ENCODE measurements around the gene KRTAP10-4.
"Not testable (repeated sequence)": the region's sequence is repeated elsewhere in the genome, so short reads cannot be mapped to it uniquely, and the experiment has no call there.

Gene KRTAP10-4

DNA sequence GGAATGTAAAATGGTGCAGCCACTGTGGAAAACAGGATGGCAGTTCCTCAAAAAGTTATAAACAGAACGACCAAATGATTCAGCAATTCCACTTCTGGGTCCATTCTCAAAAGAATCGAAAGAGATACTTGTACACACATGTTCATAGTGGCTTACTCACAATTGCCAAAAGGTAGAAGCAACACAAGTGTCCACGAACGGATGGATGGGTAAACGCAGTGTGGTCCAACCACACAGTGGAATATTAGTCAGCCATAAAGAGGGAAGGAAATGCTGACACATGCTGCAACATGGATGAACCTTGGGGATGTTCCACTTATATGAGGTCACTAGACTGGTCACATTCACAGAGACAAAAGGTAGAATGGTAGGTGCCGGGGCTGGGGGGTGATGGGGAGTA is 38.8 kb upstream of the KRTAP10-4 start:
- DNase-seq (ENCODE audit: low spot score) = no peak

- DNase-seq (ENCODE audit: low spot score) = no peak
Measured at GRCh38 chr21:44535963-44536362, 37.6 kb upstream of the KRTAP10-4 start.

- no peak for DNase-seq (ENCODE audit: low spot score)
Measured at GRCh38 chr21:44537930-44538911, 35.3 kb upstream of the KRTAP10-4 start.

DNA sequence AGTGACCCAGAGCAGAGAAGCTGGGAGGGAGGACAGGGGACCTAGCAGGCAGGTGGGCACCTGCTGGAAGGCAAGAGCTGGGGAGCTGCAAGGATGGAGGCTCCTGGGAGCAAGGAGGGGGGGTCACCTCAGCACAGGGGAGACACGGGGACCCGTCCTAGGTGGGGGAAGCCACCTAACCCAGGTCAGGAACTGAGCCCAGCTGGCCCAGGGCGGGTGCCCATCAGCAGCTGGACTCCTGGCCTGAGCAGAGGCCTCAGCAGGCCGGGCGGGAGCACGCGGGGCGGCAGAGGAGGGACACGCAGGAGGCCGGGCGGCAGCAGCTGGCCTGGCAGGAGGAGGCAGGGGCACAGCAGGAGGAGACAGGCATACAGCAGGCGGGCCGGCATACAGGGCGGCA is 34.5 kb upstream of the KRTAP10-4 start:
- no peak for DNase-seq (ENCODE audit: low spot score)

GRCh38 chr21:44539991-44540666 is 33.4 kb upstream of the KRTAP10-4 start, which contains the start of gene KRTAP10-1:
TSS of gene KRTAP10-1 (minus strand) at chr21:44540195. CDS start at chr21:44540150, 45 bp downstream.
- no peak for DNase-seq (ENCODE audit: low spot score)

DNA sequence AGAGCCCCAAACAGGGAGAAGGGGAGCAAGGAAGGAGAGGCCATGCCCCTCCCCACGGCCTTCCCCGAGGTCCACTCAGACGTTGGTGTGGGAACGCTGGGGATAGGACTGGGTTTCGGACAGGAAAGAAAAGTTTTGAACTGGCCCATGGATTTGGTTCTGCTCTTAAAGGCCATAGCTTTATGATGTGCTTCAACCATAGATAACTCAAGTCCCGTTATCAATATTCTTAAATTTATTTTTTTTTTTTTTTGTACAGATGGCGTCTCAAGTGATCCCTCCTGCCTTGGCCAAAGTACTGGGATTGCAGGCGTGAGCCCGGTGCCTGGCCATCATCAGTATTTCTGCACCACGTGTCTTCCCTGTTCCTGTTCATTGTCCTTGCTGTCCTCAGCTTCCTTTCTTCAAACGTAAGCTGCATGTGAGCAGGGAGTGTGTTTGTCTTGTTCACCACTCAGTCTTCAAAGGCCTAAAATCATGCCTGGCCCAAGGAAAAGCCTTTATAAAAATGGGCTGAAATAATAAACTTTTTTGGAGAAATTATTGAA is 32.7 kb upstream of the KRTAP10-4 start:
- no peak for DNase-seq (ENCODE audit: low spot score)

- no peak for DNase-seq (ENCODE audit: low spot score)
Measured at GRCh38 chr21:44542716-44543115, 30.8 kb upstream of the KRTAP10-4 start.

GRCh38 chr21:44544566-44544965 is 29.0 kb upstream of the KRTAP10-4 start:
- DNase-seq (ENCODE audit: low spot score) = no peak

DNA sequence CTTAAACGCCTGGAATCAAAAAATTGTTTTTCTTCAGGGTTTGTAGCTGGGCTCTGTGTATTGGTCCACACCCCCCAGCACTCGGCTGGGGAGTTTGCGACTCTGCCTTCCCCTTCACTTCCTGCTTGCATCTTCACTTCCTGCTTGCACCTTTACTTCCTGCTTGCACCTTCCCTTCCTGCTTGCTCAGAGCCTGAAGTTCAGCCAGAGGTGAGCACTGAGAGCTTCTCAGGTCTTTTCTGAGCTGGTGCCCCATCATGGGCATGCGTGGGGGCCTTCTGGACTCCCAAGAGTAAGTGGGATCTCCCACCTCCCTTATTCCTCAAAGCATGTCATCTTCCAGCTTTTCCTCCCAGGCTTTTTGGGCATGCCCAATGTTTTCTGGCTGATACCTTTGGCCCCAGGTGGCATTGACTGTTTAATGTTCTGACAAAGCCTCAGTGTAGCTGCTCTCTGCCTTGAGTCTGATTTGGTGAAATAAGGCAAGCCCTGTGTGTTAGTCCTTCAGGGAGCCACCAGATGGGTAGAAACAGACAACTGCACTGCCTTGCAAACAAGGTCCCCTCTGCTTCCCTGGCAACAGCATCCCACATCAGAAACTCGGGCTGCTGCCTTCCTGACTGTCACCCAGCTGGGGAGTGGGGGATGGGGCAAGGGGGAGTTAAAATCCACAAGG is 25.7 kb upstream of the KRTAP10-4 start:
- DNase-seq (ENCODE audit: low spot score) = no peak

- DNase-seq (ENCODE audit: low spot score) = no peak
Measured at GRCh38 chr21:44548381-44548780, 25.1 kb upstream of the KRTAP10-4 start.

GRCh38 chr21:44548922-44549321 is 24.6 kb upstream of the KRTAP10-4 start:
- no peak for DNase-seq (ENCODE audit: low spot score)

DNA sequence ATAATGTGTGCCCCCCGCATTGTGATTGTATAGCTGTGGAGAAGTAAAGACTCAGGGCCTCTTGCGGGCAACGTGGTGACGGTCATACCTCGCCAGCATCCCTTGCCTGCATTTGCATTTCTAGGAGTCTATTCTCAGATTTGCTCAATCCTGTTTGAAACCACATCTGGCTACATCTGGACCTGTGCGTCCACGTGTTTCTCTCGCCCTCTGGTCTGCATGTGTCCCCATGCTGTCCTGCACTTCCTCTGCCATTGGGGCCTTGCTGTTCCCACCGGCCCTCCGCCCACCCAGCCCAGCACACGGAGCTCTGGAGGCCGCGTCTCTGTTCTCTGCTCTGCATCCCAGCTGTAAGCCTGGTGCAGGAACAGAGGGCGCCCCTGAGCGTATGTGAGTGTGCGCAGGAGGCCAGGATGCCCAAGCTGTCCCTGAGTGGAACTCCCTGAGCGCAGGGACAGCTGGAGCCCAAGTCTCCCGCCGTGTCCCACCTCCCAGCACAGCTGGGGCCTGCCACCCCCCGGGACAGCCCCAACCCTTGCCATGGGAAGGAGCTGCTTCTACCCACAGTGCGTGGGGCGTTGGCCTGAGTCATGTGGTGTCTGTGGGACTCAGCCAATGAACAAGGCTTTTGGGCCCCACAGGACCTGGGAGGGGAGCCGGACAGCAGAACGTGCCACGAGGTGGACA is 23.9 kb upstream of the KRTAP10-4 start:
- no peak for DNase-seq (ENCODE audit: low spot score)

DNA sequence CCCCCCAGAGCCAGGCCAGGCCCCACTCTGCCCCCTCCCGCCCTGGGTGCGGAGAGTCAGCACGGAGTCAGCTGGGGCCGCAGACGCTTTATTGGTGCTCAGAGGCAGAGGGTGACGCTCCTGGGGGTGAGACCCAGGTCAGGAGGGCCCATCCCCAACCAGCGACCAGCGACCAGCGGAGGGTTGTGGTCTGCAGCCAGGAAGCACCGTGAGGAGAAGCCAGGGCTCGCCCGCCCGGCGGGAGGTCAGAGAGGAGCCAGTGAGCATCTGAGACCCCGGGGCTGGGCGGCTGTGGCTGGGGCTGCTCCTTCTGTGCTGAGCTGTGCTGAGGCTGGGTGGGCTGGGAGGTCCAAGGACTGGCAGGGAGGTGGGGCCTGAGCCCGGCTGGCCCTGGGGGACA is 23.2 kb upstream of the KRTAP10-4 start:
- not testable (repeated sequence) for DNase-seq (ENCODE audit: low spot score)

DNA sequence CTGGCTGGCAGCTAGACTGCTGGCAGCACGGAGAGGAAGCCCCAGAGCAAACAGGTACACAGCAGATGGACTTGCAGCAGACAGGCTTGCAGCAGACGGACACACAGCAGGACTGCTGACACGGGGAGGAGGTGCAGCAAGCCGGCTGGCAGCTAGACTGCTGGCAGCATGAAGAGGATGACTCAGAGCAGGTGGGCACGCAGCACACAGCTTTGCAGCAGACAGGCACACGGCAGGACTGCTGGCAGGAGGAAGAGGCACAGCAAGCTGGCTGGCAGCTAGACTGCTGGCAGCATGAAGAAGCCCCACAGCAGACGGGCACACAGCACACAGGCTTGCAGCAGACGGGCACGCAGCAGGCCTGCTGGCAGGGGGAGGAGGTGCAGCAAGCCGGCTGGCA is 22.7 kb upstream of the KRTAP10-4 start:
- DNase-seq (ENCODE audit: low spot score) = no peak

GRCh38 chr21:44551340-44551961 is 22.1 kb upstream of the KRTAP10-4 start, which contains the start of gene KRTAP10-2:
TSS of gene KRTAP10-2 (minus strand) at chr21:44551505. CDS start at chr21:44551458, 47 bp downstream.
- no peak for DNase-seq (ENCODE audit: low spot score)

GRCh38 chr21:44552136-44552535 is 21.4 kb upstream of the KRTAP10-4 start:
- DNase-seq (ENCODE audit: low spot score) = no peak

DNA sequence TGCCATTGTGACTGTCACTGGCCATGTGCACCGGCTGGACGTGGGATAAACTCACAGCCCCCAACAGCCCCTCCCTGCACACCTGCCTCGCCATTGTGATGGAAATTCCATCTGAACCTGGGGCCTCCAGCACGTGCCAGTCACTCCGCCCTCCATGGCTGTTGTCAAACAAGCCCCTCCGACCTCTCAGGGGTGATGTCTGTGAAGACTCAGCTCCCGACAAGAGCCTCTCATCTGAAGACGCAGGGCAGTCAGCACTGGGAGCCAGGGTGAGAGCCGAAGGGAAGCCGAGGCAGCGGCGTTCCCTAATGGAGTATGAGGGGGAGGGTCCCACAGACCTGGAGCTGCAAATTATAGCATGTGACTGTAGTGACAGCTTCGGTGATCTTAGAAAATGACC is 20.8 kb upstream of the KRTAP10-4 start:
- no peak for DNase-seq (ENCODE audit: low spot score)

DNA sequence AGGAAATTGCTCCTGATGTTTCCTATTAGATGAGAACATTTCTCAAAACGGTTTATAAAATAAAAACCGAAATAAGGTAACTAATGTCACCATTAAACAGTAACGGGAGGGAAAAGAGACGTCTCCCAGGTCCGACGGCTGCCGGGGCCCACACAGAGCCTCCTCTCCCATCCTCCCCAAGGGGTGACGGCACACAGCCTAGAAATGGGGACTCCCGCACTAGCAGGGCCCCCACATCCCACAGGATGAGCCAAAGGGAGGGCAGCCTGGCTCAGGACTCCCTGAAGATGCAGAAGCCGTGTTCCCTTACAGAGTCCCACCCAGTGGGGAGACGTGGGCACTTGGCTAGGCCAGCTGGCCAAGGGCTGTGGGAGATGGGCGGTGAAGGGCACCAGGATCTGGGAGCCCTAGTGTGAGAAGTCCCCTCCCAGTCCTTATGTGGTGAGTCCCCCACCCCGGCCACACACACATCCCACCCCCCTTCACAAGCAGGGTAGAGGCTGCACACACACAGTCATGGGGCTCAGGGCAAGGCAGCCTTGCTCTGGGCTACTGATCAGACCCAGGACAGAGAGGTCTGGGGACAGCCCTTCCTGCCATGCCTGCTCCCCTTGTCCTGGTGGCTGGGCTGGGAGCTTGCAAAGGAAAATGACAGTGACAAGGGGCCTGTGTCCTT is 18.2 kb upstream of the KRTAP10-4 start:
- DNase-seq (ENCODE audit: low spot score) = no peak

DNA sequence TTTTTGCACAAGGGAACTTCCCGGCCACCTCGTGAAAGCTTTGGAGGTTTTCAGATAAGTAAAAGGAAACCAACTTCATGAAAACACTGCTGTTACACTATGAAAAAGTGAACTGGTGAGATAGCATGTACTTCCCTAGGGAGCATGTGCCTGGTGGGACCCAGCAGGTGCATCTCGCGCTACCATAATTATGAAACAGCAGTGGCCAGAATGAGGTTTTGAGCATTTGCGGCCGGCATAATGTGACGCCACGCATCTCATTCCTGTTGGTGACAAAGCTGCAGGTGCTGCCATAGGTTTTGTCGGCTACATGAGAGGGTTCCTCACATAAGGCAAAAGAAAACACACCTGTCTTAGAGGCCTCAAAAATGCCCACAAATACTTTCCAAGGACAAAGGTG is 16.6 kb upstream of the KRTAP10-4 start:
- no peak for DNase-seq (ENCODE audit: low spot score)
